Activated CD4-positive, alpha-beta T cell treated with anti-CD3 and anti-CD28 coated beads, Interleukin-2, amount 50 U/mL, for 4 hours (primary cell): ENCODE measurements around the gene ACTR3.

Experiments
- DNase-seq, 2 experiments: peaks; one replicate each; pipeline ENCODE4 v3.0.0-alpha.2; 2020

ACTR3 gene

DNA sequence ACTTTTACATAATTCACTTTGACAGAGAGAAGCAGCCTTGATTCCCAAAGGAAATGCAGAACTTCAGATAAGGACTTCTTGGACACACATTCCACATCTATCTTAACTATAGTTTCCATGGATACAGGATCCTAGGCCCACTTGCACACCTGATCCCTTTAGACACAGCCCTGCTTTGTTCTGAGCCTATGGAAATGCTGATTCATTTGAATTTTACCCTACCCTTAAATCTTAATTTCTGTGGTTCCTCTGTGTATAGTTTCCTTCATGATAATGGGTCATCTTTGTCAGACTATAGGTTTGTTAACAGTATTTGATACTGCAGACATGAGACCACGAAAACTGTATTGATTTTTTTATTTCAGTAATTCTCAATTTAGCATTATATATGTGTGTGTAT is 77.4 kb downstream of the ACTR3 start:
- DNase-seq: no peak

DNA sequence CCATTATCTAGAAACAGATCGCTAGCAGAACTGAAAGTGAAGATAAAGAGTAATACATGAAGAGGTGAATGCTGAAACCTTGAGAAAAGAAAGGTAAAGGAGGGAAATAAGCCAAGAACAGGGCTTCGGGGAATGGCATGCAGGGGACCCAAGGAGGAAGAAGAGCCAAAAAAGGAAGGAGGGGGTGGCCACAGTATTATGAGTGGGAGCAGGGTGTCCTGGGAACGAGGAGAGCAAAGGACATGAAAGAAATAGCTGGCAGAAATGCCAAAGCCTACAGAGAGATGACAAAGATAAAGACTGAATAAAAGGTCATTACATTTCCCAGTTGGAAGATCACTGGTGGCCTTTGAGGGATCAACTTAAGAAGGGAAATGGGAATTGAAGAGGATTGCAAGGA is 82.9 kb downstream of the ACTR3 start:
- no peak for DNase-seq

DNA sequence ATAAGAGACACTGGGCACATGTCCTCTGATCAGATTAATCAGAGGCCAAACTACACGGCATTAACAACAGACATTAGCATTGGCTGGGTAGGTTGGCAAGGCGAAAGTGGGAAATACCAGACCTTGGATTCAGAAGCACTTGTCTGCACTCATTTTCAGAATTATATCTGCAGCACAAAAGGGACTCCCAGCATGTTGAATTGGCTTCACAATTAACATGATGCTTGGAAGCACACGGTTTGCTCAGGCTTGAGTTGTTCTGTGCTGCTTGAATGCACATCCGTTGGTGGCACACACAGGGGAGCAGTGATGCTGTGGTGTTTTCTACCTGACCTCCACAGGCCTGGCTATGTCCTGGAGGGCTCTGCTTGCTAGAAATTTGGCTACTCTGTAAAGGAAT is 83.9 kb downstream of the ACTR3 start:
- DNase-seq: no peak

DNA sequence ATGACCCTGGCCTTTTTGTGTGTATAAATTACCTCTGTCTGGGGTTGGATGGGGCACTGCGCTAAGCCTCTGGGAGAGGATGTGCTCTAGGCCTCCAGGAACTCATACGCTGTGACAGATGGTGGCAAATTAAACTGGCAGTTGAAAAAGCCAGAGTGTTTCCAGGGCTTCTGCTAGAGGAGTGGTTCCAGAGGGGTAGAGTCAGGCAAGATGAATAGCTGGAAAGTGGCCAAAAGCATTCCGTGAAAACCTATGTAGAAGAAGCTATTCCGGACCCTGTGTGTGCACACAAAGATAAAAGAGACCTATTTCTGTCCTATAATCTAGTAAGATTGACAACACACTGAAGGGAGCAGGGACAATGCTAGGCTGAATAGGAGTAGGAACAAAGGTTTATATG is 84.8 kb downstream of the ACTR3 start:
- DNase-seq: no peak

DNA sequence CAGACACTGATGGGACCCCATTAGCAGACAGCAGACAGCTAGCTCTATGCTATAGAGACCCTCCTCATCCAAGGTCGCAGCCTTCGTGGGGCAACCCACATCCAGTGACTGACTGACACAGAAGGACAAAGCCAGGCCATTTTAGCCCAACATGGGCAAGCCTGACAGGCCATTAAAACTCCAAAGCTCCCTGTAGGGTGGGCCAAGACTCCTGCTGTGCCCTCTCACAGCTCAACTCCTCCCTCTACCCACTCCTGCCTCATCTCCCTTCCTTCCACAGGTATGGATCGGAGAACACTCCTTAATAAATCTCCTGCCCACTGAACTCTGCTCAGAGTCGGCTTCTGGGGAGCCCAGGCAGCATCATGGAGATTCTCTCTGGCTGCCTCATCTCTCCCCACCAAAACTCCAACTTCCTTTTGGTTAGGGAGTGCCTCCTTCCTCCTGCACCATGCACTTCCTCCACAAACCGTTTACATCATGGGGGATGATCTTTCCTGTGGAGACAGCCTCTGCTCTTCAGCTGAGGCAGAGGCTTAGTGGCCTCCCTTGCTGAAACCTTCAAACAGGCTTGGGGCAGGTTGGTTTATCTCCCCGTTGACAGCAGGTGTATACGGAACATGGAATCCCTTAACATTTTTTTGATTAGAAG is 86.5 kb downstream of the ACTR3 start:
- no peak for DNase-seq

DNA sequence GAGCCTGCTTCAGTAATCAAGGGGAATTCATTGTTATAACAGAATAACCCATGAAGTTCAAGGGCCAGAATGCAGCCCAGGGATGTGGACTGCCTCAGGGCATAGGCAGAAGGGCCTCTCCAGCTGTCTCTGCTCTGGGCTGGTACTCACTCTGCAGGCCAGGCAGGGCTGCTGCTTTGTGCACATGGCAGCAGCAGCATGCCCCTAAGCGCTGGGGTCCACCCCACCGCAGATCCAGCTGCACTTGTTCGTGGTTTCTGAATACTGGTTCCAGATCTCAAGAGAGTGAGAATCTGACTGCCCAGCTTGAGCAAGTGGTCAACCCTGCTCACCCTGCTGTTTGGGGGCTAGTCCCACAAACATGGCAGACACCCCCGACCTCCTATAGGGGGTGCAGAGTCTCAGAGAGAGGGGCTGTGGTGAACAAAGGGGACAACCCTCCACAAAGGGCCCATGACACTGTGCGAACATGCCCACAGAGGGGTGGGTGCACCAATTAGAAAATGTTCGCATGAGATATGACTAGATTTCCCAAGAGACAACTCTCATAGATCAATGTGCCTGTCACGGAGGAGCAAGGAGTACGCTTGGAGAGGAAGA is 87.3 kb downstream of the ACTR3 start:
- no peak for DNase-seq

DNA sequence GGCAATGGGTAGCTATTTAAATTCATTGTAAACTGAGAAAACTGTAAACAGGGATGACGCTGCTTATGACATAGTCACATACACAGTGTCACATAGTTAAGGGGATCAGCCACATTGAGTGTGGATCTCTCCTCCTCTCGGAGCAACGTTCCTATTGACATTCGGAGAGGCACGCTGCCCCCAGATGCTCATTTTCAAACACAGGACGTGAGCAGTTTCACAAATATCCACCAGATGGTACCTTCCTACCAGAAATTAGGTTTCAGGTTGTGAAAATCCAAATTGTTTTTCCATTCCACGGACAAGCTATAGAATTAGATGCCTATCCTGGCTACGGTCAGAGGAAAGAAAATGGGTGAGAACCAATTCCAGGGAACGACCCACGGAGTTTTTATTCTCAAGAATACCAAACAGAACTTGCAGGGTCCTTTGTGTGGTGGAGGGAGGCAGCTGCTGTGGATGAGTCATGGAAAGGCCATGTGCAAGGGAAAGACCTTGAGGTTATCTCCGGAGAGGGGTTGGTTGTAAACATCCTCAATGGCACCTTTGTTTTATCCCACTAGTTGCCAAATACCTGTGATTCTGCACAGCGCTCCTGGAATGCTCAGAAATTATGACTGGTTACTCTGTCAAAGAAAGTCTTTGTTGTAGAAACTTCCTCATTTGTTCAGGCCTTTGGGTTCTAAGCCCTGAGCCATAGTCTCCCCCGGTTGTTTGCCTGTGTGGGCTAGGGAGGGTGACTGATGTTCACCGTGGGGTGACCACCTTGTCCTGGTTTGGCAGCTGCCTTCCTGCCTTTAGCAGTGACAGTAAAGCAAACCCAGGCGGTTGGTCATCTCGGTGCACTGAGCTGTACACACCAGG is 88.0 kb downstream of the ACTR3 start:
- DNase-seq: no peak

DNA sequence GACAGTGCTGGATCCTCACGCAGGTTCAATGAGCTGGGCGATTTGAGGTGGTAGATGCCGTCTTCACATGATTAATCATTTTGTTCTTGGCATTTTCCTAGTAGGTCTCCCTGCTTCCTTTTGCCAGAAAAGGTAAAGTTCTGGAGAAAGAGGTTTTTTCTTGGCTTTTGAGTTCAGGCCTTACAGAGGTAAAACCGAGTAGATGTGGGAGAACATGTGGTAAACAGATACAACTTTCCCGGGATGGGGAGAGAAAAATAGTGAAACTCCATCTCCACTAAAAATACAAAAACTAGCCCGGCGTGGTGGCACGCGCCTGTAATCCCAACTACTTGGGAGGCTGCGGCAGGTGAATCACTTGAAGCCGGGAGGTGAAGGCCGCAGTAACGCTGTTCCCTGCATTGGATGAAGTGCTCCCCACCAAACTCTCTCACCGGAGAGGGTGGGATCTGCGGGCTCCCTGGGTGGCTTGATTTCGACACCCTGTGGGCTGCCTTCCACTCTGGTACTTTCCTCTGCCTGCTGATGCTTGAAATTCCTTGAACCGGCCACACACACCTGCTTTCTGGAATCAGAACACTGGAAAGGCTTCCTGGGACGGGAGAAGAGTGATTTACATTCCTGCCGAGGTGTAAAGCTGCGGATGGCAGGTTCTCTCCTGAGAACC is 88.8 kb downstream of the ACTR3 start:
- no peak for DNase-seq

DNA sequence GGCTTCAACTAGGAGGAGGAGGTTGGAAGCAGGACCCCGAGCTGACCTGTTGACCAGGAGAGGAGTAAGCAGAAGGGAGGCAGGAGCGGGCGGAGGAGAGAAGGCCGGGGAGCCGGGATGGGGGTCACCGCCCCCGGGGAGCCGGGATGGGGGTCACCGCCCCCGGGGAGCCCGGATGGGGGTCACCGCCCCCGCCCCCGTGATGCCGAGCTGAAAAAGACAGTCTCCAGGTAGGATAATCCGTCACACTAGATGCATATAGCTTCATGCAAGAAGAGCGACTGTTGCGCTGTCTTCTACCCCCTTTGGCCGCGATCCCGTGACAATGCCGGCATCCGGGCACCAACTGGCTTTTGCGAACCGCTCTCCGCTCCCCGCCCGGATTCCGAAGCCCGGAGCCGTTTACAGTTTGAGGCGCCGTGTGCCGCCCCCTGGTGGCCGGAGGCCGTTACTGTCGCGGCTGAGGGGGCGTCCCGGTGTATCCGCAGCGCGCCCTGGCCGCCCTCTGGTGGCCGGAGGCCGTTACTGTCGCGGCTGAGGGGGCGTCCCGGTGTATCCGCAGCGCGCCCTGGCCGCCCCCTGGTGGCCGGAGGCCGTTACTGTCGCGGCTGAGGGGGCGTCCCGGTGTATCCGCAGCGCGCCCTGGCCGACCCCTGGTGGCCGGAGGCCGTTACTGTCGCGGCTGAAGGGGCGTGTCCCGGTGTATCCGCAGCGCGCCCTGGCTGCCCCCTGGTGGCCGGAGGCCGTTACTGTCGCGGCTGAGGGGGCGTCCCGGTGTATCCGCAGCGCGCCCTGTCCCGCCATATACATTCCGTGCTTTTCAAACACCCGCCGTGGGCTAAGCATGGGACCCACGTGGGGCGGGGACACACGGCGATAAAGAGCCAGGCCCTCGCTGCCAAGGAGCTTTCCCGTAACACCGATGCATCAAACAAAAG is 89.6 kb downstream of the ACTR3 start:
- peak; percentile 9 to 12 for DNase-seq

DNA sequence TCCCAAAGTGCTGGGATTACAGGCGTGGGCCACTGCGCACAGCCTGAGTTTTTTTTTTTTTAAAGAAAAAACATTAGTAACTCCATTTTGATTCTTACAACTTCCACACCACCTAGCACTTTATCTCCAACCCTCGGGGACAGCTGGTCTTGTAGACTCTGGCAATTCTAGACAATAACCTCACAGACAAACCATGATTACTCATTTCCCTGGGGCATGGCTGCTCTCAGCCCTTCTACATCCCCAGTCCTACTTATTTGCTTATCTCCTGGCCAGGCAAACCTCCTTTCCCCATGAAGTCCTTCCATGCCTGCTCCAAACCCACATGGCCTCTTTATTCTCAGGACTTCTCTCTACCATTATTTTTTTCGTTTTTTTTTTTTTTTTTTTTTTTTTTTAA is 91.1 kb downstream of the ACTR3 start:
- no peak for DNase-seq

DNA sequence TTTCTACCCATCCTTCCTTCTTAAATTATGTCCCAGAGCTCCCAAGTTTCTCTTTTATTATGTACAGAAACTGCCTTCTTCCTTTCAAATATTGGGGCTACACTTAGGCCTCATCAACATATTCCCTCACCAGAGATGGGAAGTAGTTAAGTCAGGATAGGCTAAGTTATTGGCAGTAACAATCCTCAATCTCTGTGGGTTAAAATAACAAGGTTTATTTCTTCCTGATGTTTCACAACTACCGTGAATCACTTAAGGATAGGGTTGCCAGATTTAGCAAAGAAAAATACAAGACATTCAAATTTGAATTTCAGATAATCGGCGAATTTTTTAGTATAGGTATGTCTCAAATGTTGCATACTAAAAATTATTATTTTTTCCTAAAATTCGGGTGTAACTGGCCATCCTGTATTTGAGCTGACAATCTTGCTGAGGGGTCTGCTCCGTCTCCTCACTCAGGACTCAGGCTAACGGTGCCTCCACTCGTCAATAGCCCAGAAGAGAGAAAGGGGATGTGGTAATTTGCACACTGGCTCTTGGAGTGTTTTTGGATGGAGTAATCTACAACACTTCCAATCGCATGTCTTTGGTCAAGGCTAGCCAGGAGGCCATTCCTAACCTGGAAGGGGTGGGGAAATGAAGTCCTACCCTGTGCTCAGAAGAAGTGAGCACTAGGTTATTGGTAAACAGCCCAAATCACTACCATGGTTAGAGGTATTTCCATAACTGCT is 91.7 kb downstream of the ACTR3 start:
- no peak for DNase-seq

DNA sequence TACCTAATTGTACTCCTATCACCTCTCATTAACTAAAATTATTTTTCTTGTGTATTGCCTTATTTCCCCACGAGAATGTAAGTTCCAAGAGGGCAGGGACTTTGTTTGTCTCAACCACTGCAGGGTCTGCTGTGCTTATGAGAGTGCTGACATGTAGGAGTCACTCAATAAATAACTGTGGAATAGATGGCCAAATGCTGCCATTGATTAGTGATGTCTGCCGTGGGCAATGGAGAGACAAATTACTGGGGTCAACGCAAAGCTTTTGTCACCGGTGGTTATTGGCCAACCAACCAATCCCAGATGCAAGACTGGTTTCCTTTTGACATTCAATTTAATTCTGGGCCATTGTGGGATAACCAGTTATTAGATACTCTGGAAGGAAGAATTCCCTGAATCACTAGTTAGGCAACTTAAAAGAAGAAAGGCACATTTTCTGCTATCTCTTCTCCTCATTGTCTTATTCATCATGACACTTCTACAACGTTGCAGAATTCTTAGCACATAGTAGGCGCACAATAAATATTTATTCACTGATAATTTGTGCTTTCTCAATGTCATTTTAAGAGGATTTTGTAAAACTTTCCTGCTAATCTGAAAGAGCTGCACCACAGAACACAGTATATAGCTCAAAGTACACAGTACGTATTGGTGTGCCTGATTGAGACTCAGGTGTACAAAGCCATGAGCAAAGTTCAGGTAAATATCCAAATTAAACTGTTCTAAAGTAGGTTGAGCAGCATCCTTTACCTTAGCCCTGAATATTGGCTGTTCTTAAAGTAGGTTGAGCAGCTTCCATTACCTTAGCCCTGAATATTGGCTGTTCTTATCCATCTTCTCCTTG is 95.9 kb downstream of the ACTR3 start:
- DNase-seq: no peak

DNA sequence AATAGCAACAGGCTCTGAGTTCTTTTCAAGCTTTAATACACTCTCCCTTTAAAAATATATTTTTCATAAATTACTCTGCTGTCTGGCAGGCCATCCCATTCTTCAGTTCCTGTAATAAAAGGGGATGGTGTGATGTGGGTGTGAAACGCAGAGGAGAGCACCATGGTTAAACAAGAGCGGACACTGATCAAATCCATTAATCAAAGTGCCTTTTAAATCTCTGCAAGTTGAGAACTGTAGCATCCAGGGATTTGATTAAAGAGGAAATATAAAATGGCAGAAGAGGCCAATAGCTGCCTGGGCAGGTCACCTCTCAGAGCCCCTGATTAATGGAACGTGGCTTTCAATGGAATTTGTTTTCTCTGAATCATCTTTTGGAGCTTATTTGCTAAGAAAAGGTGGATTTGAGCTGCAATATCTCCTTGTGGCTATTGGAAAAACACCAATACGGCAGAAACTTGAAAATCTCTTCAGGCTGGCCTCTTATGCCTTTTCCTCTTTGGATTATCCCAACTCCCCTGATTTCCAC is 96.9 kb downstream of the ACTR3 start:
- no peak for DNase-seq

DNA sequence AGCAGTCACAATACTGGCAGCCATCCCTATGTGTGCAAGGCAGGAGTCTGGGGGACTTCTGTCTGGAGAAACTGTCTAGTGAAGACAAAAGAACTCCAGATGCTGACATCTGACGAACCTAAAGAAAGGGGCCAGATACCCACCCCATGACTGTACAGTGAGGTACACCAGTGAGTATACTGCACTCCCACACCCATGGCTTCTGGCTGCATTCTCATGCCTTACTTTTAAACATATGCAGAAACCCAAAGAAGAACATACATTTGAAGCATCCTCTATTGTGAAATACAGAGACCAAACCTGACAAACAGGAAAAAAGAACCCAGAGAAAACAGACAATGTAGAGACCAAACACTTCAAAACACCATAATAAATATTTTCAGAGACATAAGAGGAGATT is 102.2 kb downstream of the ACTR3 start:
- no peak for DNase-seq

DNA sequence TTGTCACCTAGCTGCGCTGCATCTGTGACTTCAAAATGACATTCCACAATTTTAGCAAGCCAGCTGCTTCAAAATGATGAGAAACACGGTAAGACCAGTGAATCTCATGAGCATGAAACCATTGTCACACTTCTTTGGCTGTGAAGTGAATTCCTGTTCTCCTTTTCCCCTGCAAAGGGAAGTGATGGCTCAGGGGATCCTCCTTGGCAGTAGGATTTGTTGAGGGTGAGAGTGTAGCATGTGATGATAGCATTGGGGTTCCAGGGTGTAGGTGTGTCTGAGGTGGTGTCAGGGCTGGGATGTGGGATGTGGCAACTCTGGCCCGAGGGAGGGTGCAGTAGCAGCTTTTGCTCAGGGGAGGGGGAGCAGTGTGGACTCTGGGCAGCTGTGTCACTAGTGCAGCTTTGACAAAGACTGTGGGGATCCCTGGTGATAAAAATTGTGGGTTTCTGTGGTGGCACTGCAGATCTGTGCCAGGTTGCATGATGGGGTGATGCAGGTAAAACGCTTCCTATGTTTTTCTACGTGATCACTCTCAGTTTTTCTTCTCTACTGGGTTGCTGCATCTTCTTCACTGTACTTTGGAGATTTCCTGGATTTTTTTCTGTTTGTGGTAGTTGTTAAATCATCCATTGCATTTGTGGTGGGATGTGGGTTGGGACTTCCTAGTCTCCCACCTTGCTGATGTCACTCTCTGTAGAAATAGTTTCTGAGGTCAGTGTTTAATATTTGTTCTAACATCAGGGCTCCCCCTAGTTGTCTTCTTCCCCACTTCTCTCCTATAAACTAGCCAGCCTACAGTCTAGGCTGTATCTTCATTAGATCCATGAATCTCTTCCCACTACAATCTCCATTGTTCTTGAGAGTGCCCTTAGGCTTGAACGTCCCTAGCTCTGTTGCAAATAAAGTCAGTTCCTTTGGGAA is 107.0 kb downstream of the ACTR3 start:
- no peak for DNase-seq

DNA sequence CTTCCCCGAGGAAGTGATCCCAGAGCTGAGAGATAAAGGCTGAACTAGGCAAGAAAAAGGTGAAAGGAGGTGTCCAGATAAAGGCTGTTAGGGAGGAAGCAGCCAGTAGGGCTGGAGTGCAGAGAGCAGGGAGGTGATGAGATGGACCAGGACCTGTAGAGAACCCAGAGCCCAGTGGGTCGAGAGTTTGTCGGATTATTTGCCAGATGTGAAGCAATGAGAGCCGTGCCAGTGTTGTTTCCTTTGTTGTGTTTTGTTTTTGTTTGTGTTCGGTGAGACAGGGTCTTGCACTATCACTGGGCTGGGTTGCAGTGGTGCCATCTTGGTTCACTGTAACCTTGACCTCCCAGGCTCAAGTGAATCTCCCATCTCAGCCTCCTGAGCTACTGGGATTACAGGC is 111.3 kb downstream of the ACTR3 start:
- DNase-seq: no peak

DNA sequence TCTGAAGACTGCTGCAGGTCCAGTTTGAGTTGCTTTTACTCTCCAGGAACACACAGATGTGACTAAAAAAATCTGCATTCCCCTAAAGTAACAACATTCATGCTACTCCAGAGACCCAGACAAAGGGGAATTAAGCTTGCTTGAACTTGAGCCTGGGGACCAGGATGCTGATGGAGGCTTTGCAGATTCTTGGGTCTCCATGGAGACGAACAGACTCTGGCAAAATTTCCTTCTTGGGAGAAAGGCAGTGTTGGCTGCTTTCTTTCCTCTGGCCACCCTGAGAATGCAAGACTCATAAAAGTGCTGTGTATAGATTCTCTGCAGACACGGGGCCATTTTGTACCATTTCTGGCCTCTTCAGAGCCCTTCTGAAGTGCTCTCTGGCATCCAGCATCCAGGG is 112.0 kb downstream of the ACTR3 start:
- no peak for DNase-seq

DNA sequence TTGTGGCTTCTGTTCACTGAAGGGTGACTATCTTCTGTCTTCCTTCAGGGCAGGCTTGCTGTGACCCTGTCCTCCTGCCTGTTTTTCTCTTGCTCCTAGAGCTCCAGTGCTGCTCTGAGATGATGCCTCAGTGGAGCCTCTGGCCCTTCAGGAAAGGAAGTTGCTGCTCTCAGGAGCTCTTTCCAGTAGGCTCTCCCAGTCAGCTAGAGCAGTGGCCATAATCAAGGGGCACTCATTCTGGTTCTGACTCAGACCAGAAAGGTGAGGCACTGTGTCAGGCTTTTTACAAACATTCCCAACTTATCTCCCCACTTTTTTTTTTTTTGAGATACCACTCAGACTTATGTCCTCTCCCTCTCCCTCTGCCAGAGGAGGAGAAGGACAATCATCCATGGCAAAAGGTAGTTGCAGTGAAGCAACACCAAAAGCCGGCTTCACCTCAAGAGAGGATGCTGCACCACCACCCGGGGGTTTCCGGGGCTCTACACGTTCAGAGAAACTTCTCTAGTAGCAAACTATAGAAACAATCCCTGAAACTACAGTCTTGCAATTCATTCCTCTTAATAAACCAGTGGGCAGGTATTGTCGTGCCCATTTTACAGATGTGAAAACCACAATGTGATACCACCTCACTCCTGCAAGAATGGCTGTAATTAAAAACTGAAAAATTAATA is 115.4 kb downstream of the ACTR3 start:
- no peak for DNase-seq

DNA sequence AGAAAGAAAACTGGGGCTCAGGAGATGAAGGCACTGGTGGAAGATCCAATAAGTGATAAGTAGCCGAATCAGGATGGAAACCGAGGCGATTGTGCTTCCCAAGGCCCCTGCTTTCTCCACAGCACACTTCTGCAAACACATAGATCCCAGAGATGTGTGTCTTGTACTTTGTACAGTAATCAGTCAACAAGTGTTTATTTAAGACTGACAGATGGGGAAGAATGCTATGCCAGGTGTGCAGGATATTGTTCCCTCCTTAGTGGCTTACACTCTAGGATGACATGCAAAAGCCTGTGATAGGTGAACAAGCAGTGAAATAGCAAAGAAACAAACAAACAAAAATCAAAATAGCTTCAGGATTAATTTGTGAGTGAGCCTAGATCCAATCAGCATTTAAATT is 116.6 kb downstream of the ACTR3 start:
- DNase-seq: no peak
